Measurements from ENCODE around the gene NGFR.

NGFR gene

GRCh38 chr17:49515196-49515770 is 20.2 kb downstream of the NGFR start:
- peak; percentile 97 for DNase-seq (ENCODE audit: low spot score)

GRCh38 chr17:49516180-49516579 is 21.1 kb downstream of the NGFR start:
- DNase-seq (ENCODE audit: low spot score) = no peak

GRCh38 chr17:49518346-49519078 is 23.4 kb downstream of the NGFR start:
- no peak for DNase-seq (ENCODE audit: low spot score)

GRCh38 chr17:49519781-49520180 is 24.7 kb downstream of the NGFR start:
- DNase-seq (ENCODE audit: low spot score) = no peak

- DNase-seq (ENCODE audit: low spot score) = no peak
These were observed 25.4 kb downstream of the NGFR start for GRCh38 chr17:49520386-49521087.

GRCh38 chr17:49521088-49521450 is 26.0 kb downstream of the NGFR start:
- DNase-seq (ENCODE audit: low spot score) = no peak

- DNase-seq (ENCODE audit: low spot score) = no peak
These were observed 26.6 kb downstream of the NGFR start for GRCh38 chr17:49521471-49522356.

GRCh38 chr17:49522357-49522890 is 27.3 kb downstream of the NGFR start:
- DNase-seq (ENCODE audit: low spot score) = no peak

- DNase-seq (ENCODE audit: low spot score) = no peak
These were observed 28.1 kb downstream of the NGFR start for GRCh38 chr17:49523196-49523595.

- DNase-seq (ENCODE audit: low spot score) = no peak
These were observed 28.8 kb downstream of the NGFR start for GRCh38 chr17:49523706-49524472.

- DNase-seq (ENCODE audit: low spot score) = no peak
These were observed 29.6 kb downstream of the NGFR start for GRCh38 chr17:49524473-49525359.

GRCh38 chr17:49525831-49526741 is 31.0 kb downstream of the NGFR start:
- no peak for DNase-seq (ENCODE audit: low spot score)

- no peak for DNase-seq (ENCODE audit: low spot score)
These were observed 33.0 kb downstream of the NGFR start for GRCh38 chr17:49527927-49528651.

- DNase-seq (ENCODE audit: low spot score) = no peak
These were observed 33.9 kb downstream of the NGFR start for GRCh38 chr17:49528966-49529365.

GRCh38 chr17:49530118-49530517 is 35.0 kb downstream of the NGFR start:
- DNase-seq (ENCODE audit: low spot score) = no peak

GRCh38 chr17:49543860-49544259 is 48.8 kb downstream of the NGFR start:
- DNase-seq (ENCODE audit: low spot score) = no peak

GRCh38 chr17:49545007-49545660 is 50.0 kb downstream of the NGFR start:
- no peak for DNase-seq (ENCODE audit: low spot score)

Measured in hepatic stellate cell (primary cell).